ENCODE data around the gene PABPN1L.

PABPN1L gene

DNA sequence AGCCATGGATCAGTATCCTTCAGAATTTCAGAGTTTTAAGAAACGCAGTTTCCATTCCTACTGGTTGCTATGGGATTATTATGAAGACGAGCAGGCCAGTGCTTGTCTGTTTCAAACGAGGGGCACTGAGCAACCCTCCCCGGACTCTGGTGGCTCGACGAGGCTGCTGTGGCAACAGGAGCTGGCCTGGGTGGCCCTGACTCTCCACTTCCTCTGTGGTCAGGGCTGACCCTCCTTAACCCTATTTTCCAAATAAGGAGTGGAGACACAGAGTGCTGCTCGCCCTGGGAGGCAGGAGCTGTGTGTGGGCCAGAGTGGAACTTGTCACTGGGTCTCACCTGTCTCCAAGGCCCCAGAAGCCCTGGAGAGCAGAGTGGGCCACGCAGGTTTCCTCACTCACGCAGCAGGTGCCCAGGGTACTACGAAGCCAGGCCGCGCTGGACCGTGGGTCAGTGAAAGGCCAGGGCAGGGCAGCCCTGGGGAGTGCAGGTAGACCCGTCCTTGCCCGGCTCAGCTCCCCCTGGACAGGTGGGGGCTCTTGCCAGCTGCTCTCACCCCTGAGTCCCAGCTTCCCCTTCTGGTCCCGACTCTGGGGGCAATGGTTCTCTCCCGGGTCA, 13.0 kb downstream of the PABPN1L start:
- DNase-seq (ENCODE audit: low read depth in 2 of 2, low spot score in 1 of 2) = no peak

DNA sequence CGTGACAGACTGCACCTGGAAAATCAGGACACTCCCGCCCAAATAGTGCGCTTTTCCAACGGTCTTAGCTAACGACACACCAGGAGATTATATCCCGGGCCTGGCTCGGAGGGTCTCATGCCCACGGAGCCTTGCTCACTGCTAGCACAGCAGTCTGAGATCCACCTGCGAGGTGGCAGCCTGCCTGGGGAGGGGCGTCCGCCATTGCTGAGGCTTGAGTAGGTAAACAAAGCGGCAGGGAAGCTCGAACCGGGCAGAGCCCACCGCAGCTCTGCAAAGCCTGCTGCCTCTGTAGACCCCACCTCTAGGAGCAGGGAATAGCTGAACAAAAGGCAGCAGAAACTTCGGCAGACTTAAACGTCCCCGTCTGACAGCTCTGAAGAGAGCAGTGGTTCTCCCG, 14.8 kb downstream of the PABPN1L start:
- no peak for DNase-seq (ENCODE audit: low read depth in 2 of 2, low spot score in 1 of 2)

DNA sequence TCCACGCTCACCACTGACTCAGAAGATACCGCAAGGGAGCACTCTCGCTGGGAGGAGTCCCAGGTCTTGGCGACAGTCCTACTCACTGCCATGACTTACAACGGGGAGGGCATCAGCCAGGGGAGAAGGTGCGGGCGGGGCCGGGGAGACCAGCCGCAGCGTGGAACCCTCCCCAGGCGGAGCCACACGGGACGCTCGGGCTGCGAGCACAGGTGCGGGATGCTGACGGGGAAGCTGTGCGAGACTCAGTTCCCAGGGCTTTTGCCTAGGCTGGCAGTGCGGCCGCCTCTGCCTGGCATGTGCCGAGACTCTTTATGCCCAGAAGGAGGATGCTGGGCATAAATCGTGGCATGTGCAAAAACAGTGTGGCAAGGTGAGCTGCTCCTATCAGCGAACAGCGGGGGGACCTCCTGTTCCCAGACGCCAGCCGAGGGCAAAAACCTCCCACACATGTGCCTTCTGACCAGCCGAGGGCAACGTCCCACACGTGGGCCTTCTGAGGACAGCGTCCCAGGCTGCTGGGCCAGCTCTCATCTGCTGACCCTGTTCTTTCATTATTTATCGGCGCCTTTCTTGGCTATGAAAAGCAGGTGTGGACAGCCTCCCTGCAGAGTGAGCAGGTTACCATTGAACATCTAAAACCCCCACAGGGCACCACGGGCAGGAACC, 15.8 kb downstream of the PABPN1L start:
- DNase-seq (ENCODE audit: low read depth in 2 of 2, low spot score in 1 of 2) = no peak

DNA sequence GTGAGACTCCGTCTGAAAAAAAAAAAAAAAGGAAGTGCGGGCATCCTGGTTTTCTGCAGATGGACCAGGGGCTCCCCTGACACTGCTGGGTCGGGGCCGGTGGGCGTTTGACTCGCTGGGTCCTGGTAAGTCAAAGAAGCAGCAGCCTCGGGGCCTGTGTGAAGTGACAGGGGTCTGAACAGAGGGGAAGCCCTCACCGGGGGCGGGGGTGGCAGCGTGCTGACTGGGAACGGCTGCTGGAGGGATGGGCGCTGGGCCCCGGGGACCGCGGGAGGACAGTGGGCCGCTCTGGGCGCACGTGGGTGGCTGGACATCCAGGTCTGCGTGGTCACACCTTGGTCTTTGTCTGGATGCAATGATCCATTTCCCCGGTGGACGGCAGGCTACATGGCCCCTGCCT, 17.9 kb downstream of the PABPN1L start:
- DNase-seq (ENCODE audit: low read depth in 2 of 2, low spot score in 1 of 2) = no peak

DNA sequence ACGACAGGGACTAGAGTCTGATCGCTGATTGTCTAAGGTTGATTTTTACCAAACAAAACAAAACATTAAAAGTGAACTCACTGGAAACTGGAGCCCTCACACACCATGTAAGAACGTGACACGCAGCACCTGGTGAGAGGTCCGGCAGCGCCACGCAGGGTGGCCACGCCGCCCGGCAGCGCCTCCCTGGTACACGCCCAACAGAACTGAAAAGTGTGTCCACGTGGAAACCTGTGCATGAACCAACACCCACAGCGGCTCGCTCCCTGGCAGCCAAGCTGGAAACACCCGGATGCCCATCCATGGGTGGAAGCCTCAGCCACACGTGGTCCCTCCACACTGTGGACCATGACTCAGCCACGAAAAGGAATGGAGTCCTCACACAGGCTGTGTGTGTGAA, 18.8 kb downstream of the PABPN1L start:
- DNase-seq (ENCODE audit: low read depth in 2 of 2, low spot score in 1 of 2) = no peak

DNA sequence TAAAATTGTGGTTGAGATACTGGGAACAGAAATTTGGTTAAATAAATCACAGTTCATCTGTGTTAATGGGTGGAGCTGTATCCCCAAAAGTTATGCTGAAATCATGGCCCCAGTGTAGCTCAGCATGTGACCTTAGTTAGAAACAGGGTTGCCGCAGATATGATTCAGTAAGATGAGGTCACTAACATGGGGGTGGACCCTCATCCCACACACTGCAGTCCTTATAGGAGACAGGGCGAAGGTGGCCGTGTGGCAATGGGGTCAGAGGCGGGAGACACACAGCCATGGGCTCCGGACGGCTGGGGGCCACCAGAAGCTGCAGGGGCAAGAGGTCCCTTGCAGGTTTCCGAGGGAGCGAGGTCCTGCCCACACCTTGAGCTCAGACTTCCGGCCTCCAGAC, 20.4 kb downstream of the PABPN1L start:
- DNase-seq (ENCODE audit: low read depth in 2 of 2, low spot score in 1 of 2) = no peak

DNA sequence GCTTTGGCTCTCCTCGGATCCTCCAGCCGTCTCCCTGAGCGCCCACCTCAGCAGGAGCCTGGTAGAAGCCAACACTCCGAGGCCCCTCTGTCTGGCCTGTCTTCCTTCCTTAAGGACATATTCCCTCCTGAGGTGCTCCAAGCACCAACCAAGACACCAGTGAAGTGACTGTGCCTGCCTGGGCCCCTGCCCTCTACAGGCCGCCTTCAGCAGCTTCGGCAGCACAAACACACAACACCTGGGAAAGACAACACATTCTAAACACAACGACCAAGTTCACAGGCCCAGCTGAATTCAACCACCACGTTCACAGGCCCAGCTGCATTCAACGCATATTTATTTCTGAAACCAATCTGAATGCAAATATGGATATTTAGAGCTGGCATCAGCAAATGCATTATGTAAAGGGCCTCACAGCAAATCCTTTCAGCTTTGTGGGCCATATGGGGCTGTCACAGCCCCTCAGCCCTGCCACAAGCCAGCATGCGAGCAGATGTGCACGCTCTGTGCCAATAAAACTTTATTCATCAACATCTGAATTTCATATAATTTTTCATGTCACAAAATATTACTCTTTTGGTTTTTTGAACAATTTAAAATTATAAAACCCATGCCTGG, 21.9 kb downstream of the PABPN1L start:
- DNase-seq (ENCODE audit: low read depth in 2 of 2, low spot score in 1 of 2) = no peak

DNA sequence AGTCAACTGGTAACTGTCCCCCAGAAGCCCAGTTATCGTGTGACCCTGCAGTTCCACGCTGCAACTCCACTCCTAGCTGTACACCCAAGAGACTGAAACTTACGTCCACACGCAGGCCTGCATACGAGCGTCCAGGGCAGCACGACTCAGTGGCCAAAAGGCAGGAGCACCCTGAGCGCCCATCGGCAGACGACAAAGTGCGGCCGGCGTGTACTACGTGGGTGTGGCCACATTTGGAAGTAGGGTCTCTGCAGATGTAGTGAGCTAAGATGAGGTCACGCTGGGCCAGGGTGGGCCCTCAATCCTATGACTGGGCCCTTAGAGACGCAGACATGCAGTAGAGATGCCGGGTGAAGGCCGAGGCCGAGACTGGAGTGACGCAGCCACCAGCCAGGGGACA, 23.2 kb downstream of the PABPN1L start:
- no peak for DNase-seq (ENCODE audit: low read depth in 2 of 2, low spot score in 1 of 2)

DNA sequence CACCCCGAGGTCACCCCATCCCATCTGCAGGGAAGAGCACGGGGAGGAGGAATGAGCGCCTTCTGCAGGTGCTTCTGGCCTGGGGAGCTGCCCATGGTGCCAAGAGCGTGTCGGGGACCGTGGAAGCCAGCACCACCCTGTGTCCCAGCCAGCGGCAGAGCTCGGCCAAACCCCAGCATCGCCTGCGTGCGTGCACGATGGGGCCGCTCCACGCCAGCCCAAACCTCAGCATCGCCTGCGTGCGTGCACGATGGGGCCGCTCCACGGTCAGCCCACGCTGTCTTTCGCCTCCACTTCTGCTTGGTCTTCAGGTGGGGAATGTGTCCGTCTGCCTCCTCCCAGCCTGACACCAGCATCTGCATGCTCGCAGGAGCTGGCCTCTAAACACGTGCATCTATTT, 23.7 kb downstream of the PABPN1L start:
- DNase-seq (ENCODE audit: low read depth in 2 of 2, low spot score in 1 of 2) = no peak

DNA sequence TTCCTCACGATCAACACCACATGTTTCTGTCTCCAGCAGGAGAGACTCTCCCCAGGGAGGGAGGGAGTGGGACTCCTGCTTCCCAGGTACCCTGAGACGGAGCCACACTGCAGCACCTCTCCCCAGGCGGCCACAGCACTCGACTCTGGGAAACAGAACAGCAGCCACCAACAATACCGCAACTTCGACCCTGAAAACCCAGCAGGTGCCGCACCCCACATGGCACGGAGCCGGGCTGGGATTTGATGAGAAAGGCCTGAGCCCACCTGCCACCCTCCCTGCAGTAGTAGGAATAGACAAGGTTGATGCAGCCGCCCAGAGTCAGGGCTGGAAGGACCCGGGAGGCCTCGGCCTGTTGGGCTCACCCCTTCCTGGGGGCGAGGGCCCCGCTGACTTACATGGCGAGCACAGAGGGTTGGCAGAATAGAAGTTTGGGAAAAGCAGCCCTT, 24.1 kb downstream of the PABPN1L start:
- DNase-seq (ENCODE audit: low read depth in 2 of 2, low spot score in 1 of 2) = no peak

DNA sequence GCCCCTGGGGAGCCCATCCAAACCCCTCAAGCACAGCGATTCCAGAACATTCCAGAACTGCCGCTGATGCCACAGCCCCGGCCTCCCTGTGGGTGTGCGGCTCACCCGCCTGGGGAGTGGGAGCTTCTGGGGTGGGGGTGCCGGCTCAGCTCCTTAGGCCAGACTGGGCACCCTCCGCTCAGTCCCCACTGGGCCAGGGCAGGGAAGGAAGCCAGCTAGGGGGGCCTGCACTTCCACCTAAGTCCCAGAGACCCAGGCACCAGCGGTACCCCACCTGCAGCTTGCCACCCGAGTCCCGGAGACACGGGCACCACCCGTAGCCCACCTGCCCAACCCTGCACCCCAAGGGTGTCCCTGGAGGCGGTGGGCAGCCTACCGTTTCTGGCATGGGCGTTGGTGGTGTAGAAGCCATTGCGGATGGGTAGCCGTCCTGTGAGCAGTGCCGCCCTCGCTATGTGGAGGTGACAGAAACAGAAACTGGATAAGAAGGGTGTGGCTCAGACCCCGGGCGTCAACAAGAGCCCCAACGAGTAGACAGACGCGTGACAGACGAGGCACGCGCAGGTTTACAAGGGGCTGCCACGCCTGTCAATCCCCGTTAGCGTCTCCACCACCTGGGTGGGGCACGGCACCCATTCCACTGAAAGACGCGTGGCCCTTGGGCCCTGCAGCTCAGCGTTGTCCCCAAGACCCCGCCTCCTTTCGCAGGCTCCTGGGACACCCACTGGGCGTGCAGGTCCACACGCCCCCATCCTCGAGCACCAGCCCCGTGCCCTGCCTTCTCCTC, 24.7 kb downstream of the PABPN1L start:
- DNase-seq (ENCODE audit: low read depth in 2 of 2, low spot score in 1 of 2) = no peak

DNA sequence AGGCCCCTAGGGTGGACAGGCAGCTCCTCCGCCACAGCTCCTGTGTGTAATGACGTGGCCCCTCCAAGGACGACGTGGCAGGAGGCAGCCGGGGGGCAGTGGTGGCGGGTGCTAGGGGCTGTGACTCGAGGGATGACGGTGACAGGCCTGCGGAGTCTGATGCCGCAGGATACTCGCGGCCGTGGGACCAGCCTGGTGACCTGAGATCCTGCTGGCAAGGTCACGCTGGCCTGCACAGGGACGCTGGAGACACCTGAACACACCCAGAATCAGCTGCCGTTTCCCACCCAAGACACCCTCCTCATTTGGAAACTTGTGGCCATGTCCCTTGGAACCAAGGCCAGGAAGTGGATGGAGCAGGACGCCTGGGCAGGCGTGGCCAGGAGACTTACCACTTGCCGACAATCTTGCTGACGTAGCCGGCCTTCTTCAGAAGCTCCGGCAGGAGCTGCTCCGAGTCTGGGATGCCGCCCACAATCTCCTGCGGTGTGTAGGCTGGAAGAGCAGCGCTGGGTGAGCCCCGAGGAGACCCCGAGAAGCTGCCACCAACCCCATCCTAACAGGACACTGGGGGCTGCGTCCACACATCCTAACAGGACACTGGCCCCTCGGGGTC, 25.8 kb downstream of the PABPN1L start:
- DNase-seq (ENCODE audit: low read depth in 2 of 2, low spot score in 1 of 2) = no peak

DNA sequence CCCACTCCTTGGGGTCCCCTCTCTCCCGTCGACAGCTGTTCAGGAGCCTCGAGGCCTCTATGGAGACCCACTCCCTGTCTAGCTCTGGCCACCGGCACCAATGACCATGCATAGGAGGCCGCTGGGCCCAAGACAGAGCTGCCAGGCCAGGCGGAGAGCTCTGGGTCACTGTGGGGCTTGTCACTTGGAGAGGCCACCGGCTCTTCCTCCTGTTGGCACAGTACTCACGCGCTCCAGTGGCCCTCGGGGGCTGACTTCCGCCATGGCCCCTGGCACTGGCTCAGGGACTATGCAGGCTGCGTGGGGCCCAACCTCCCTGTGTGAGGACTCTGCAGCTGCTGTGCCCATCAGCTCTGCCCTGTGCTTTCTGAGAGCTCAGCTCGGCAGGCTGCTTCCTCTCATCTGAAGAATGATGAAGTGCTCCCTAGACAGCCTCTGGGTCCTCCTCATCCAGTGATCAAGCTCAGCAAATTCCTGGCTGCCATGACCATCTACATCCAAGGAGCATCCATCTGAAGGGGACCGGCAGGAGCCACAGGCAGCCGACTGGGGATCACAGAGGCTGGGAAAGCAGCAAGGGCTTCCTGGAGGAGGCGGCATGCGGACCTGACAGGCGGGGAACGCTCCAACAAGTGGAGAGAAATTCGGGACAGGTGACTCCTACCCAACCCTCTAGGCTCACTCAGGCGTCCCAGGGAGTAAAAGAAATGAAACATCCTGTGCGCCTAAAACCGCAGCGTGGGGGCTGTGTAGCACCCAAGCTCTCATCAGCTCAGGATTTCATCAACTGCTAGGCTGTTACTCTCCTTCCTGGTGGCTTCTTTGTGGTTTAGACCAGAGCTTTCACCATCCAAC, 26.5 kb downstream of the PABPN1L start:
- no peak for DNase-seq (ENCODE audit: low read depth in 2 of 2, low spot score in 1 of 2)

DNA sequence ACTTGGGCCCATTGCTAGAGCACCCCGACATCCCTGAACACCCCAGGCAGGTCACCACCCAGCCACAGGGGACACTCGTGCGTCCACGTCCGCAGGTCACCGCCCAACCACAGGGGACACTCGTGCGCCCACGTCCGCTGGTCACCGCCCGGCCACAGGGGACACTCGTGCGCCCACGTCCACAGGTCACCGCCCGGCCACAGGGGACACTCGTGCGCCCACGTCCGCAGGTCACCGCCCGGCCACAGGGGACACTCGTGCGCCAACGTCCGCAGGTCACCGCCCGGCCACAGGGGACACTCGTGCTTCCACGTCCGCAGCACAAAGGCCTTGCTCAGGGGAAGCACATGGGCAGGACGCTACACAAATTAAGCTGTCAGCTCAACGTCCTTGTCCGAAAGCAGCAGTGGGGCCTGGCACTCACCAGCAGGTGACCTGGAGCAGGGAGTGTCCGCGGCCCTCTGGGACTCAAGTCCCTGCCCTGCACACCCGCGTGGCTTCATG, 27.4 kb downstream of the PABPN1L start:
- DNase-seq (ENCODE audit: low read depth in 2 of 2, low spot score in 1 of 2) = no peak

DNA sequence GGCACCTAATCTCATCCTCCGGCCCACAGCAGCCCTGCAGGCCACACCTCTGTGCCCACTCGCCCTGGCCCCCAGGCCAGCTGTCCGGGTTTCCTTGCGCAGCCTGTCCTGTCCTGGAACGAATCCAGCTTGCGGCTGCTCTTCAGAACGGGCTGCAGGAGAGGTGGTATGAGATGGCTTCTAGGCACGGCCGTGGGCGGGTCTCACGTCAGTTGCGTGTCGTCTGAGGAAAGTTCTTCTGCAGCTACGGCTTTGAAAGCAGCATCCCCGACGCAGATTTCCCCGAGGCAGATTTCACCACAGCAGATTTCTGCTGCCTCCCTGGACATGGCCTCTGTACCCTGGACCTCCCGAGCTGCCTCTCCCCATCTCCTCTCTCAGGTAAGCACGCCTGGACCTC, 27.9 kb downstream of the PABPN1L start:
- no peak for DNase-seq (ENCODE audit: low read depth in 2 of 2, low spot score in 1 of 2)

DNA sequence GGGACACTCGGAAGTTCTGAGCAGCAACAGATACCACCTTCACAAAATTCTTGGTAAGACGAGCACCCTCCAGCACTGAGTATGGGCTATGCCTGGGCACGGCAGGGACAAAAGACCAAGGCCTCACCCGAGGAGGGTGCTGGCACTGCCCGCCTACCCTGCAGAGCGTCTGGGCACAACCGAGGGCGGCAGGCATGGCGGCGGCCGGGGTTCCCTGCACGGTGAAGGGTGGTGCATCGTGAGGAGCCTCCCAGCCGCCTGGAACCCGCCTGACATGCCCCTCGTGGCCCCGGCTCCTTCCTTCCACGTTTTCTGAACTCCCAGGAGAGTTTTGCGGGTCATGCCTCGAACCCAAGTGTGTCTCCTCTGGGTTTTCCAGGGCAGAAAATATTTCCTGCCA, 28.7 kb downstream of the PABPN1L start:
- no peak for DNase-seq (ENCODE audit: low read depth in 2 of 2, low spot score in 1 of 2)

DNA sequence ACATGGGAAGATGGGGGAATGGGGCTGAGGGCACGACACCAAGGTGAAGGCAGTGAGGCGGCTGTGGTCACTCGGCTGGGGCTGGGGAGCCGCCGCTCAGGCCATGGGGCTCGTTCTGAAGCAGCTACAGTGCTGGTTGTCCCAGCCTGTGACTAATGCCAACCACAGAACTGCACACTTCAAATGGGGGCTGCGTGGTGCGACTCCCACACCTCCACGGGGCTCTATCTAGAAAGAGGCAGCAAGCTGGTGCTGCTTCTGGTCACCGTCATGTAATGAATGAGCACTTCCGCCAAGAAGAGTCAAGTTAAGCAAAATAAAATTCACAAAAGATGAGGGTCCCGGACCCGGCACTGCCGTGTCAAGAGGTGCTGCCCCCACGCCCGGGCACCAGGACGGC, 29.7 kb downstream of the PABPN1L start:
- no peak for DNase-seq (ENCODE audit: low read depth in 2 of 2, low spot score in 1 of 2)

DNA sequence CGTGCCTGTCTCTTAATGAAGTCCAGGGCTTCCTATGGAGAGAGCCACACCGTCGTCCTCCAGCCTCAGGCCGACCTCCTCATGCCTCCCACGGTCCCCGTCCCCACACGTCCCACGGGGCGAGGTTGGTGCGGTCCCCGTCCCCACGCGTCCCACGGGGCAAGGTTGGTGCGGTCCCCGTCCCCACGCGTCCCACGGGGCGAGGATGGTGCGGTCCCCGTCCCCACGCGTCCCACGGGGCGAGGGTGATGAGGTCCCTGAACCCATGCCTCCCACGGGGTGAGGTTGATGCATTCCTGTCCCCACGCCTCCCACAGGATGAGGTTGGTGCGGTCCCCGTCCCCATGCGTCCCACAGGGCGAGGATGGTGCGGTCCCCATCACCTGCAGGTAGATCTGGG, 30.6 kb downstream of the PABPN1L start:
- DNase-seq (ENCODE audit: low read depth in 2 of 2, low spot score in 1 of 2) = no peak

DNA sequence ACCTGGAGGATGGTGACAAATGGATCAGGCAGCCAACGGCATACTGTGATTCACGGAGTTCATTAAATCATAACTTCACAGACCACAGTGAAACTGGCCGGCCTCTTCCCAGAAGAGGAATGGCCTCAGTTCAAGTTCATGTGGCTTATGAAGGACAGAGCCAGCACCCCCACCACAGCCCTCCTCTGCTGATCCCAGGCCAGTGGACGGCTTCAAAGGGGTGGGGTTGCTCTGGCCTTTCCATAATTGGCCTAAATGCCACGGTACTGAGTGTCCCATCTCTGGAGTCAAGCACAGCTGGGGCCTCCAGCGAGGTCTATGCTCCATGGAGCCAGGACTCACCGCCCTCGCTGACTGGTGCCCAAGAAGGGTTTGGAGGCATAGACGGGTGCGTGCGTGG, 31.1 kb downstream of the PABPN1L start:
- DNase-seq (ENCODE audit: low read depth in 2 of 2, low spot score in 1 of 2) = no peak

DNA sequence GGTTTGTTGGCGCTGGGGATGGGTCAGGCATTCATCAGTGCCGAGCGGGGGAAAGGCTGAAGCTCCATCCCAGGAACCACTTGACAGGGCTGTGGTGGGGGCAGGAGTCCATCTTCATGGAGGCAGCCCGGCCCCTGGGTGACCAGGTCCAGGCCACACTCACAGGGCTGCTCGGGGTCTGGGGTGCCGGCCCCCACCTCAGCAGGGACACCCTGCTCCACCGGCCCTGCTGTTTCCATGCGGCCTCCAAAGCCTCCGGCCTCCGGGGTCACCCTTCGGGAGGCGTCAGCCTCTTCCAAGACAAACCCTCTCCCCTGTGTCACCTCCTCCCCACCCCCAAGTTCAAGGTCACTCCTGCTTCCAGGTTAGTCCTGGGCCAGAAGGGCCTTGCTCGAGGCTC, 31.8 kb downstream of the PABPN1L start:
- DNase-seq (ENCODE audit: low read depth in 2 of 2, low spot score in 1 of 2) = no peak

Measured in stimulated activated CD8-positive, alpha-beta memory T cell treated with anti-CD3 and anti-CD28 coated beads, Interleukin-4, amount 100 ng/mL, for 1 hour (primary cell).